ENCODE results near the gene TYMS. TPM values are rescaled to one million over a fixed set of nuclear protein-coding genes. Genes with fewer than 3 reads are reported as not detected.

The TYMS gene
- total RNA-seq, 1 experiment from 2014 or later, result 140 TPM

DNA sequence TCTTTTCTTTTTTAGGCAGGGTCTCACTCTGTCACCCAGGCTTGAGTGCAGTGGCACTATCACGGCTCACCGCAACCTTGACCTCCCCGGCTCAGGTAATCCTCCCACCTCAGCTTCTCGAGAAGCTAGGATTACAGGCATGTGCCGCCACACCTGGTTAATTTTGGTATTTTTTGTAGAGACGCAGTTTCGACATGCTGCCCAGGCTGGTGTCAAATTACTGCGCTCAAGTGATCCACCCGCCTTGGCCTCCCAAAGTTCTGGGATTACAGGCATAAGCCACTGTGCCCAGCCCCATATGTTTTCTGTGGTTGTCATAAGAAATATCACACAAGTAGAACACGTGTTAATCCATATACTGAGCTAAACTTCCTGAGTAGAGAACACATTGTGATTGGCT lies 40.3 kb downstream of the TYMS start:
- Mint-ChIP-seq H3K4me1 (peaks cover 4% of the 10 kb centered on the region in 2 experiments; a peak in 2 of 4 replicates), H3K27ac (peak overlapping the region in 1 of 3 experiments; percentile 76; a peak in 1 of 7 replicates), H3K4me3 (no peak overlapping the region), H3K27me3 (ENCODE audit: low read depth) (no peaks in the 10 kb centered on the region), H3K36me3 (ENCODE audit: insufficient read depth in 1 of 3, low read depth in 3 of 3) (peaks cover 4 to 51% (median 21%) of the 10 kb centered on the region in 3 experiments; a peak in 6 of 7 replicates), H3K9me3 (no peaks in the 10 kb centered on the region)
- Histone ChIP-seq H2BK20ac (ENCODE audit: low read depth, low read length, poor library complexity, severe bottlenecking) (no peak overlapping the region), H2AK5ac (ENCODE audit: insufficient read length, low read length) (no peak overlapping the region), H3K79me2 (ENCODE audit: insufficient read depth, low read length) (no peaks in the 10 kb centered on the region; the same call in 1 of the 2 replicates), H3K9ac (ENCODE audit: extremely low read depth, insufficient read length, low read length) (no peak overlapping the region), H3K18ac (ENCODE audit: insufficient read length, low read depth, low read length) (no peak overlapping the region), H3K14ac (ENCODE audit: insufficient read depth, low read length) (no peak overlapping the region), H3K4me1 (ENCODE audit: insufficient read depth, low read length) (no peaks in the 10 kb centered on the region), H2BK5ac (ENCODE audit: insufficient read length, low read length) (no peak overlapping the region), H3K4me2 (ENCODE audit: insufficient read depth, insufficient read length, low read length) (no peak overlapping the region), H3K27me3 (ENCODE audit: insufficient read depth, low read length) (no peaks in the 10 kb centered on the region), H3K23me2 (ENCODE audit: insufficient read length, low read depth, low read length, poor library complexity, severe bottlenecking) (no peaks in the 10 kb centered on the region), H3K9me3 (ENCODE audit: control insufficient read depth, low read depth, low read length) (no peaks in the 10 kb centered on the region), H3K79me1 (ENCODE audit: insufficient read depth, low read depth, low read length, poor library complexity, severe bottlenecking) (no peaks in the 10 kb centered on the region), H3K56ac (ENCODE audit: insufficient read length, low read depth, low read length) (no peak overlapping the region), H2BK12ac (ENCODE audit: insufficient read length, low read depth, low read length) (no peak overlapping the region), H2BK15ac (ENCODE audit: low read depth, low read length) (no peak overlapping the region), H4K8ac (replicated peaks; ENCODE audit: insufficient read length, low read depth, low read length) (no peak overlapping the region), H3T11ph (ENCODE audit: low read length) (no peak overlapping the region), H3K4ac (ENCODE audit: low read depth, low read length) (no peak overlapping the region), H3K27ac (ENCODE audit: insufficient read length, low read depth, low read length) (no peak overlapping the region), H3K23ac (ENCODE audit: insufficient read length, low read depth, low read length) (no peak overlapping the region), H2AFZ (ENCODE audit: low read length) (no peak overlapping the region), H2BK120ac (ENCODE audit: low read depth, low read length, poor library complexity, severe bottlenecking) (no peak overlapping the region), H4K91ac (ENCODE audit: insufficient read length, low read depth, low read length) (no peak overlapping the region), H4K5ac (ENCODE audit: insufficient read length, low read depth, low read length) (no peak overlapping the region), H4K20me1 (ENCODE audit: control insufficient read depth, insufficient read depth, insufficient read length) (no peaks in the 10 kb centered on the region)
- peak; percentile 43 for DNase-seq
- TF ChIP-seq, protein P1, sequence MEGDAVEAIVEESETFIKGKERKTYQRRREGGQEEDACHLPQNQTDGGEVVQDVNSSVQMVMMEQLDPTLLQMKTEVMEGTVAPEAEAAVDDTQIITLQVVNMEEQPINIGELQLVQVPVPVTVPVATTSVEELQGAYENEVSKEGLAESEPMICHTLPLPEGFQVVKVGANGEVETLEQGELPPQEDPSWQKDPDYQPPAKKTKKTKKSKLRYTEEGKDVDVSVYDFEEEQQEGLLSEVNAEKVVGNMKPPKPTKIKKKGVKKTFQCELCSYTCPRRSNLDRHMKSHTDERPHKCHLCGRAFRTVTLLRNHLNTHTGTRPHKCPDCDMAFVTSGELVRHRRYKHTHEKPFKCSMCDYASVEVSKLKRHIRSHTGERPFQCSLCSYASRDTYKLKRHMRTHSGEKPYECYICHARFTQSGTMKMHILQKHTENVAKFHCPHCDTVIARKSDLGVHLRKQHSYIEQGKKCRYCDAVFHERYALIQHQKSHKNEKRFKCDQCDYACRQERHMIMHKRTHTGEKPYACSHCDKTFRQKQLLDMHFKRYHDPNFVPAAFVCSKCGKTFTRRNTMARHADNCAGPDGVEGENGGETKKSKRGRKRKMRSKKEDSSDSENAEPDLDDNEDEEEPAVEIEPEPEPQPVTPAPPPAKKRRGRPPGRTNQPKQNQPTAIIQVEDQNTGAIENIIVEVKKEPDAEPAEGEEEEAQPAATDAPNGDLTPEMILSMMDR (conservative IDR thresholded peaks at IDR 0.05), result peak; percentile 16; the same call in 1 of the 3 replicates
- WGBS (ENCODE audit: extremely low coverage, insufficient read length, low lambda C conversion rate), result no CpG with 5 or more reads among the region's 10 CpGs
